ENCODE results near the gene TEN1. TPM values are rescaled to one million over a fixed set of nuclear protein-coding genes. Genes with fewer than 3 reads are reported as not detected.

Gene TEN1
- total RNA-seq, 3 donors from 2014 or later (not counting 1 experiment from before 2014, with no cell fraction given): 23.0 to 30.7 (median 24.3) TPM

GRCh38 chr17:76009969-76010661 is 31.1 kb downstream of the TEN1 start:
- Histone ChIP-seq H3K27ac (ENCODE audit: low read length) (no peak overlapping the region), H3K4me3 (ENCODE audit: low read length) (no peak overlapping the region), H3K9me3 (ENCODE audit: control insufficient read depth, insufficient read depth, low read length) (no peaks in the 10 kb centered on the region), H3K27me3 (ENCODE audit: control insufficient read depth, insufficient read depth, low read length) (no peaks in the 10 kb centered on the region), H3K4me1 (ENCODE audit: control insufficient read depth, insufficient read depth, low read length) (peaks cover 8% of the 10 kb centered on the region), H3K36me3 (ENCODE audit: control insufficient read depth, insufficient read depth, low read length) (no peaks in the 10 kb centered on the region)
- intact Hi-C loops (cut with micrococcal nuclease): no loop called here
- DNase-seq (no peak), ATAC-seq (no peak)
- Mint-ChIP-seq H3K27me3 (ENCODE audit: low read depth in 2 of 2) (no peaks in the 10 kb centered on the region), H3K36me3 (no peaks in the 10 kb centered on the region), H3K4me1 (peaks cover 0 to 7% of the 10 kb centered on the region in 2 donors), H3K9me3 (no peaks in the 10 kb centered on the region), H3K27ac (no peak overlapping the region), H3K4me3 (no peak overlapping the region)
- WGBS (ENCODE audit: insufficient coverage): 79% methylated on average over 21 of the region's 21 CpGs
- no peak for TF ChIP-seq CTCF (IDR thresholded peaks at IDR 0.05)

GRCh38 chr17:76011951-76012350 is 32.9 kb downstream of the TEN1 start:
- H3K27me3 ChIP-seq (ENCODE audit: control insufficient read depth, insufficient read depth, low read length): no peaks in the 10 kb centered on the region
- Mint-ChIP-seq H3K4me3 (no peak overlapping the region), H3K9me3 (no peaks in the 10 kb centered on the region), H3K36me3 (no peaks in the 10 kb centered on the region), H3K4me1 (peaks cover 0 to 7% of the 10 kb centered on the region in 2 donors), H3K27me3 (ENCODE audit: low read depth in 2 of 2) (no peaks in the 10 kb centered on the region), H3K27ac (no peak overlapping the region)
- H3K9me3 ChIP-seq (ENCODE audit: control insufficient read depth, insufficient read depth, low read length): no peaks in the 10 kb centered on the region
- no peak overlapping the region for H3K4me3 ChIP-seq (ENCODE audit: low read length)
- no peaks in the 10 kb centered on the region for H3K36me3 ChIP-seq (ENCODE audit: control insufficient read depth, insufficient read depth, low read length)
- no peak for TF ChIP-seq CTCF (IDR thresholded peaks at IDR 0.05)
- intact Hi-C loops (cut with micrococcal nuclease): no loop called here
- WGBS (ENCODE audit: insufficient coverage): 90% methylated on average over 5 of the region's 5 CpGs
- no peak for ATAC-seq
- no peak overlapping the region for H3K27ac ChIP-seq (ENCODE audit: low read length)
- DNase-seq: no peak
- peaks cover 8% of the 10 kb centered on the region for H3K4me1 ChIP-seq (ENCODE audit: control insufficient read depth, insufficient read depth, low read length)

- 87% methylated on average over 15 of the region's 15 CpGs for WGBS (ENCODE audit: insufficient coverage)
- Histone ChIP-seq H3K4me1 (ENCODE audit: control insufficient read depth, insufficient read depth, low read length) (peaks cover 8% of the 10 kb centered on the region), H3K27me3 (ENCODE audit: control insufficient read depth, insufficient read depth, low read length) (no peaks in the 10 kb centered on the region), H3K27ac (ENCODE audit: low read length) (no peak overlapping the region), H3K9me3 (ENCODE audit: control insufficient read depth, insufficient read depth, low read length) (no peaks in the 10 kb centered on the region), H3K36me3 (ENCODE audit: control insufficient read depth, insufficient read depth, low read length) (no peaks in the 10 kb centered on the region), H3K4me3 (ENCODE audit: low read length) (no peak overlapping the region)
- Mint-ChIP-seq H3K27ac (no peak overlapping the region), H3K9me3 (no peaks in the 10 kb centered on the region), H3K4me3 (no peak overlapping the region), H3K4me1 (peaks cover 0 to 7% of the 10 kb centered on the region in 2 donors), H3K27me3 (ENCODE audit: low read depth in 2 of 2) (no peaks in the 10 kb centered on the region), H3K36me3 (no peaks in the 10 kb centered on the region)
- intact Hi-C loops (cut with micrococcal nuclease): no loop called here
- no peak for ATAC-seq
- no peak for DNase-seq
- no peak for TF ChIP-seq CTCF (IDR thresholded peaks at IDR 0.05)
These were observed 34.4 kb downstream of the TEN1 start for GRCh38 chr17:76013377-76013932.
